GM03348 (cell line): ENCODE data around the gene SPACA6.
"Not testable (repeated sequence)": the region's sequence is repeated elsewhere in the genome, so short reads cannot be mapped to it uniquely, and the experiment has no call there.

ENCODE experiments used
- DNase-seq: peaks from one replicate; pipeline ENCODE4 v3.0.0; 2012; ENCODE audit warnings: low spot score

SPACA6 gene

DNA sequence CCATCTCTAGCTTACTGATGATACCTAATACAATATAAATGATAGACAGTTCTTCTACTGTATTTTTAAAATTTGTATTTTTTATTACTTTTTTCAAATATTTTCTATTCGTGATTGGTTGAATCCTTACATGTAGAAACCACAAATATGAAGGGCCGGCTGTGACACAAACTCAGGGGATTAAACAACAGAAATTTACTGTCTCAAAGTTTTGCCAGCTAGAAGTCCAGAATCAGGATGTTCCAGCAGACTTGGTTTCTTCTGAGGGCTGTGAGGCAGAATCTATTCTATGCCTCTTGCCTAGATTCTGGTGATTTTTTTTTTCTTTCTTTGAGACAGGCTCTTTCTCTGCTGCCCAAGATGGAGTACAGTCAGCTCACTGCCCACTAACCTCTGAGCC lies 44.8 kb downstream of the SPACA6 start:
- DNase-seq, result no peak

DNA sequence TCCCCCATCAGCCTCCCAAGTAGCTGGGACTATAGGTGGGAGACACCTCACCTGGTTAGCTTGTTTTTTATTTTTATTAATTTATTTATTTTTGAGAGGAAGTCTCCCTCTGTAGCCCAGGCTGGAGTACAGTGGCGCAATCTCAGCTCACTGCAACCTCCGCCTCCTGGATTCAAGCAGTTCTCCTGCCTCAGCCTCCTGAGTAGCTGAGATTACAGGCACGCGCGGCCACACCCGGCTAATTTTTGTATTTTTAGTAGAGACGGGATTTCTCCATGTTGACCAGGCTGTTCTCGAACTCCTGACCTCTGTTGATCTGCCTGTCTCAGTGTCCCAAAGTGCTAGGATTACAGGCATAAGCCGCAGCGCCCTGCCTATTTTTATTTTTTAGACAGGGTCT lies 45.4 kb downstream of the SPACA6 start:
- not testable (repeated sequence) for DNase-seq

DNA sequence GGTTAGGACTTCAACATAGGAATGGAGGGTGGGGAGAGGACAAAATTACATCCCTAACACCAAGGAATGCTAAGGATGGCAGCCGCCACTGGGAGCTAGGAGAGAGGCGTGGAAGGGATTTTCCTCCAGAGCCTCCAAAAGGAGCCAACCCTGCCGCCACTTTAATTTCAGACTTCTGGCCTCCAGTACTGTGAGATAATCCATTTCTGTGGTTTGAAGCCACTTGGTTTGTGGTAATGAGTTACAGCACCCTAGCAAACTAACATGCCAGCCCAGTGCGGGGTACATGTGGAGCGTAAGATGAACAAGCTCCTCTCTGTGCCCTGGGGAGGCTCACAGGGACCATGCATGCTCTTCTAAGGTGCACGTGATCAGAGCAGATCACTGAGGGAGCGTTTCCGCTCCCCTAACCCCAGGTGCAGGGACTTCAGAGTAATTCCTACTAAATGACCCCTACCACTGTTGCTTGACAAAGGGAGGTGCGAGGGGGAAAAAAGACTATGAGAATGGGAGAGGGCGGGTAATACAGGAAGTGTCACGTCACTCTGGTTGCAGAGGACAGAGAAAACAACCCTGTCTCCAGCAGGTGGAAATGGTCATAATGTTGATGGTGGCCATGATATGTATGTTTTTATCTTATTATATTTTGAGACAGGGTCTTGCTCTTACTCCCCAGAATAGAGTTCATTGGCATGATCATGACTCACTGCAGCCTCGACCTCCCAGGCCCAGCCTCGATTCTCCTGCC lies 46.5 kb downstream of the SPACA6 start:
- DNase-seq, result no peak

DNA sequence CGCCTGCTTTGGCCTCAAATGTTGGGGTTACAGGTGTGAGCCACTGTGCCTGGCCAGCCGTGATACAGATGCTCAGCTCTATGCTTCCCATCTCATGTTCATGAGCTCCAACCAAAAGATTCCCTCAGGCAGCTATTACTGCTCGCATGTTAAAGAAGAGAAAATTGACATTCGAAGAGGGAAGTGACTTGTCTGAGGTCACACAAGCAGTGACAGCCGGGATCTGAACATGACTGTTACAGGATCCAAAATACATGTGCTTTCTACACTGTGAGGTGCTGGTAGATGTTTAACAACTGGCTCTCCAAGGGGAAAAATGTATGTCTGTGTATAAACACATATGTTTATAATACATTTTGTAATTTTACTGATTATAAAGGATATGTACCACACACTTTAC lies 47.2 kb downstream of the SPACA6 start:
- no peak for DNase-seq

DNA sequence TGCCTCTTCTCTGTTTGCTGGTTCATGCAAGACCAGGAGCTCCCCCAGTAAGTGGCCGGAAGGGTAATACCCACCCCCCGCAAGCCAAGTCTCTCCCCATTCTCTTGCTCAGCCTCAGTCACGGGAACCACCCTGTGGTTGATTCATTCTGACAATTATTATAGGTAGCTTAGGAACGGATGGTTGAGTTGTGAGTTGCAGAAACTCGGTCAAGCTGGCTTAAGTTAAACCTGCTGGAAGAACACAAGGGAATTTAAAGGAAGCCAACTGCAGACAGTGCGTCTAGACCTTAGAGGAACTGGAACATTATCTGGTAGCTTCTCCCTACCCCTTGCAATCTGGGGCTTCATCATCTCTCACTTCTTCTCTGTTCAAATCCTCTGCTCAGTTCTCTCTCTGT lies 49.7 kb downstream of the SPACA6 start:
- no peak for DNase-seq

DNA sequence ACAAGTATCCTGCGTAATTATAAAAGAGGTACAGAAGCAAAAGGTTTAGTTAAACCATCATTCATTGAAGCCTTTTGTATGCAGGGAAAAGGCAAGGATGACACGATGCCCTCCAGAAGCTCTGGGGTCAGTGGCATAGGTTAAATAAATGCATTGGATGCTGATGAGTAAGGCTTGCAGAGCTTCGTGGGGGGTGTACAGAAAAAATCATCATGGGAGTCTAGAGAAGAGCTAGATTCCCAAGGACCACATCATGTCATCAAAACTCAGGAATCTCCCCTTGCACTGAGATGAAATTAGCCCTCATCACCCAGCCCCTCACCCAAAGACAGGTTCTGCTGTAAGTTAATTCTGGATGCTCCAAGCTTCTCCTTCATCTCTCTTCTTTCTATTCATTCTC lies 50.3 kb downstream of the SPACA6 start:
- no peak for DNase-seq

DNA sequence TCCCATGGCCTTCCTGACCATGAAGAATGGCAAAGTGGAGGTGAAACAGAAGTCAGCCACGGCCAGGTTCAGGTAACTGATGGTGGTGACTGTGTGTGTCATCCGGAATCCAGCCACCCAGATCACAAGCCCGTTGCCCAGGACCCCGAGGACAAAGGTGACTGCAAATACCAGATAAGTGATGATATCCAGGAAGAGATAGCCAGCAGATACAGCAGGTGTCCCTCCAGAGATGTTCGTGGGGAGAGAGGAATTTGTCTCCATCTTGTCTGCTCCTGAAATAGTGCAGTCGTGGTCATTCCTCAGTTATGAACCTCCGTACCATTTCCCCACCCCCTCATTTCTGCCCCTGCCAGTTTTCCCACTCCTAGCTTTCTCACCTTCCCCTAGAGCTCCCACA lies 53.6 kb downstream of the SPACA6 start:
- no peak for DNase-seq

DNA sequence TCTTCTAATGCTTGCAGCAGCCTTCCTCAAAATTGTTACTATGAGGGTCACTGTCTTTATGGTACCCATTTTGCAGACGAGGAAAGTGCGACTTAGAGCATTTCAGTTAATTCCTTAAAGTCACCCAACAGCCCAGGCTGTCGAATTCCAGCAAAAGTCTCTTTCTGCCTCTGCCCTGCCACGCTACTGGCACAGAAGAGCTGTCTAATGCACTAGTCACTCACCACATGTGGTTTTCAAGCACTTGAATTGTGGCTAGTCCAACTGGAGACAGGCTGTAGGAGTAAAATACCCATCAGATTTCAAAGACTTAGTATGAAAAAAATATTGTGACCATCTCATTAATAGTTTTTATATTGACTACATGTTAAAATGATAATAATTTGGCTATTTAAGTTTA lies 56.8 kb downstream of the SPACA6 start:
- peak; percentile 60 for DNase-seq

DNA sequence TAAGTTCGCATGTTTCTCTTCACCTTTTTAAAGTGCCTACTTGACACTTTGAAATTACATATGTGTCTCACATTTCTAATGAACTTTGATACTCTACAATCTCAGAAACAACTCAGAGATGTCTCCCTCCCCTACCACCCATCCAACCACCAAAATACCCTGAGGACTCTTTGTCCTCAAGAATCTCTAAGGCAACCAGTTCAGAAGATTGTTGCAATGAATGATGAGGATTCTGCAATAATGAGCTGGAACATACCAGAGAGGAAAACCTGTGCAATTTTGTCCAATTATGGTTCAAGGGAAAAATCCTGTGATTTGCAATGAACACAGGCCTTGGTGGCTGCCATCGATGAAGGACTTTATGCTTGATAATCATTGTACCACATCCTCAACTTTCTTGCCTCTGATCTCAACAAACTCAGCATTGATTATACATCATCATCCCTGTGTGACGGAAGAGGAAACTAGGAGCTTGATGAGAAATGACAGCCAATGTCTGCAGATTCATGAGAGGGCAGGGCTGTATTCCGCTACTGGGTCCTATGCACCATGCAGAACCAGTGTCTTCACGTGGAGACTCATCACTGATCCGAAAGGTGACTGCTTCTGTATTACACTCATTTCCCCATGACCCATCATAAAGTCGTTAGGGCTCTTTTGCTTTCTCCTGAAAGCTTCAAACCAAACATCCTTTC lies 57.4 kb downstream of the SPACA6 start:
- no peak for DNase-seq

DNA sequence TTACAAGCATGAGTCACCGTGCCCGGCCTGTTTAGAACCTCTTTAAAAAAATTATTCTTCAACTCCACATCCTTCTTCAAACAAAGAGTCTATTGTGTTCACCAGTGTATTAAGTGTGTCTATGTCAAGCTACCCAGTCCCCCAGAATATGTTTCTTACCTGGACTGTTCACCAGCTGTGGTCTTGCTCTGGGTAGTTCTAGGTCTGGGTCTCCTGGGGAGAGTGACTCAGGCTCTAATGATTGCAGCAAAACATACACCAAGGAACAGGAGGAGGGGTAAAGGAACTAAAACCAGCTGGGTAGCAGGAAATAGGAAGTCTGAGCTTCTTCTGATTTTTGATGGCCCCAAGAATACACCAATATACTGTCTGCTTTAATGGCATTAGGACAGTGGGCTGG lies 58.5 kb downstream of the SPACA6 start, which contains the start of gene FPR1:
Gene FPR1, minus strand, starts transcription at position 224 of the 400 bp plus-strand sequence. CDS start 4,884 bp downstream, outside the sequence.
- no peak for DNase-seq

DNA sequence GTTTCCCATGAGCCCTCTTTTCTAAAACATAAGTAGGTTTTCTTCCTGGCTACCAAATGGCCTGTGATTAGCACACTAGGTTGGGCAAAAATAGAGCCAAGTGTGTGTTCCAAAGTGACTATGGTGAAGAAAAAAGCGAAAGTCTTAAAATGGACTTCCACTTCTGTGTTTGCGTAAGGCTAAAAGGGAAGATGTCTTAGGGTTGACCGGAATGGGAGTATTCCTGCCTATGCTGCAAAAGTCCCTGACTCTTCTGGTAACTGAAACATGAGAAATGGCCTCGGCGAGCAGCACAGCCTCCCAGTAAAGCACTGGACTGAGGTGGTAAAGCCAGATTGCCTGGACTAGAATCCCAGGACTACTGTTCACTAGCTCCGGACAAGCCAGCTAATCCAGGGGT lies 61.0 kb downstream of the SPACA6 start:
- DNase-seq, result no peak

DNA sequence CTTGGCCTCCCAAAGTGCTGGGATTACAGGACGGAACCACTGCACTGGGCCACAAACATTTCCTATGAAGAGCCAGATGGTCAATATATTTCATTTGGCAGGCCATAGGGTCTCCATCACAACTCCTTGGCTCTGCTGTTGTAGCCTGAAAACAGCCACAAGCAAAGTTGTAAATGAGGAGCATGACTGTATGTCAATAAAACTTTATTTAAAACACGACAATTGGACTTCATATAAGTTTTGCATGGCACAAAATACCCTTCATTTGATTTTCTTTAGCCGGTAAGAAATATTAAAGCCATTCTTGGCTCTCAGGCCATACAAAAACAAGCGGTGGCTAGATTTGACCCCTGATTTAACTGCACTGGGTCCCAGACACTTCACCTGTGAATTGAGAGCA lies 61.6 kb downstream of the SPACA6 start:
- DNase-seq, result no peak
